OCI-M2 (cell line): ENCODE results near the gene RMDN3.

Experiments used
- DNase-seq: peaks from one replicate; lab custom pipeline; 2025; ENCODE audit not compliant: unreplicated experiment; lab: John Stamatoyannopoulos, UW

The RMDN3 gene, protein sequence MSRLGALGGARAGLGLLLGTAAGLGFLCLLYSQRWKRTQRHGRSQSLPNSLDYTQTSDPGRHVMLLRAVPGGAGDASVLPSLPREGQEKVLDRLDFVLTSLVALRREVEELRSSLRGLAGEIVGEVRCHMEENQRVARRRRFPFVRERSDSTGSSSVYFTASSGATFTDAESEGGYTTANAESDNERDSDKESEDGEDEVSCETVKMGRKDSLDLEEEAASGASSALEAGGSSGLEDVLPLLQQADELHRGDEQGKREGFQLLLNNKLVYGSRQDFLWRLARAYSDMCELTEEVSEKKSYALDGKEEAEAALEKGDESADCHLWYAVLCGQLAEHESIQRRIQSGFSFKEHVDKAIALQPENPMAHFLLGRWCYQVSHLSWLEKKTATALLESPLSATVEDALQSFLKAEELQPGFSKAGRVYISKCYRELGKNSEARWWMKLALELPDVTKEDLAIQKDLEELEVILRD

GRCh38 chr15:40754883-40755811, at the start of gene RMDN3:
Gene RMDN3 (minus strand): TSS chr15:40755254. CDS start chr15:40754783, 471 bp downstream.
- peak; percentile 39 for DNase-seq

- no peak for DNase-seq
Measured at GRCh38 chr15:40803688-40804087, 48.6 kb upstream of the RMDN3 start.

GRCh38 chr15:40803076-40803475, 48.0 kb upstream of the RMDN3 start:
- no peak for DNase-seq

- no peak for DNase-seq
Measured at GRCh38 chr15:40799523-40799922, 44.5 kb upstream of the RMDN3 start.

- no peak for DNase-seq
Measured at GRCh38 chr15:40796512-40796911, 41.5 kb upstream of the RMDN3 start.

- DNase-seq = no peak
Measured at GRCh38 chr15:40796041-40796440, 41.0 kb upstream of the RMDN3 start.

DNA sequence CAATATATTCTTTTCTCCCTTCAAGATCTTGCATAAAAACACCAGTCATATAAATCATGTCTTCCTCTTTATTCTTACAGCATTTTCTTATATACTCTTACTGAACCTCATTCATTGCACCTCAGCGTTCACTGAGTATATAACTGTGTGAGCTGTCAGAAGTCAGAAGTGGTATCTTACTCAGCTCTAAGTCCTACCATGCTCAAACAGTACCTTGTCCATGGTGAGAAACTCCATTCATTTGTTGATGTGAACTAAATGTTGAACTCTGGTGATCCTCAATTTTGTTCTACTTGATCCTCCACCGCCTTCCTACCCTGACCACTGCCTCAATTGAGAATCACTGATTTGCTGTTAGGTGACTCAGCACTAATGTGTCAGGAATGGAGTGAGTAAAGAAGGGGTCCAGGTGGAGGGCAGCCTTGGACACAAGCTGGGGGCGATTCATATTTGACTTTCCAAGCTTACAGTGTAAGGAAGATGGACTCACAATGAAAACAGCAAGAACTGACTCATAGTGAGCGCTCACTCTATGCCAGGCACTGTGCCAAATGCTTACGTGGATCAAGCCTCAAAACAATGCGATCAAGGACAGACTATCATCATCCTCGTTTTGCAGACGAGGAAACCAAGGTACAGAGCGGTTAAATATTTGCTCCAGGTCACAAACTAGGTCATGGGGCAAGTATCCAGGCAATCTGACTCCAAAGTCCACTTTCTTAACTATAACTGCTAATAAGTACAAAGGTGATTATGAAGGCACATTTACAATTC, 38.3 kb upstream of the RMDN3 start:
- DNase-seq = no peak

DNA sequence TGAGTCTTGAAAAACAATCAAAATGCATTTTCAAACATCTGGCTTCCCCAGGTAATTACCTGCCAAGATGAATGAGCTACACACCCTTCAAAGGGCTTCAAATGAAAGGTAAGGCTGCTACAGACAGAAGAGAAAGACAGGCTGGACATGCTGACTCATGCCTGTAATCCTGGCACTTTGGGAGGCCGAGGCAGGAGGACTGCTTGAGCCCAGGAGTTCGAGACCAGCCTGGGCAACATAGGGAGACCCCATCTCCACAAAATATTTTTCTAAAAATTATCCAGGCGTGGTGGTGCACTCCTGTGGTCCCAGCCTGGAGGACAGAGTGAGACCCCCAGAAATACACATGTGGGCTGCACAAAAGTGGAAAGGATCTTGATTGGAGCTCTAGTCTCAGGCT, 37.3 kb upstream of the RMDN3 start:
- DNase-seq = no peak

DNA sequence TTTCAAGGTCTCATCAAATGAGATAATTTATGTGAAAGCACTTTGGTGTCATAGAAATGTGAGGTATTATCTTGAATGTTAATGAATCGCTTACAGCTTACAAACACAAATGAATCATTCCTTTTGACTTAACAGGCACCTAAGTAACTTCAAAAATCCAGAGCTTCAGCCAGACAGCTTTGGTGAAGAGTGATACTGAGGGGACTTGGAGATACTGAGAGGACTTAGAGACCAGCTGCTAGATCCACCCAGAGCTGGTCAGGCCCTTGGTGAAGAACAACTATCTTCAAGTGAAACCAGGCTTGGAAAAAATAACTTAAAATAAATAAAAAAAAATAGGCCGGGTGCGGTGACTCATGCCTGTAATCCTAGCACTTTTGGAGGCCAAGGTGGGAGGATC, 35.7 kb upstream of the RMDN3 start:
- DNase-seq = no peak

- no peak for DNase-seq
Measured at GRCh38 chr15:40789999-40790398, 34.9 kb upstream of the RMDN3 start.

DNA sequence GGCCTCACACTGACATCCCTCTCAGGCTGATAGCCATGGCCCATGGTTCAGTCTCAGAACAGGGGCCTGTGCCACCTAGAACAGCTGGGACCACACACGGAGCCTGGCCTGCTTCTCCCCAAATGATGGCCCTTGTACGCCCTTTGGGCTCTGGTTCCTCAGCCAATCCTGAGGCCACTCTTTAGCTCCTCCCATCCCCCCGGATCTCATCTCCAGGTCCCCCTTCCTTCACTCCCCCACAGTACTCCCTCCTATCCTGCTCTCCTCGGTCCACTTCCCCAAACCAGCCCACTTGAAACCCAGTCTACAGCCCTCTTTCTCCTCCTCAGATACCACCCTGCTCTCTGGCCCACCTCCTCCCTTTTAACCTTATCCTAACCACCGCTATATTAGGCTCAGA, 34.1 kb upstream of the RMDN3 start:
- no peak for DNase-seq

- DNase-seq = no peak
Measured at GRCh38 chr15:40787991-40788390, 32.9 kb upstream of the RMDN3 start.

DNA sequence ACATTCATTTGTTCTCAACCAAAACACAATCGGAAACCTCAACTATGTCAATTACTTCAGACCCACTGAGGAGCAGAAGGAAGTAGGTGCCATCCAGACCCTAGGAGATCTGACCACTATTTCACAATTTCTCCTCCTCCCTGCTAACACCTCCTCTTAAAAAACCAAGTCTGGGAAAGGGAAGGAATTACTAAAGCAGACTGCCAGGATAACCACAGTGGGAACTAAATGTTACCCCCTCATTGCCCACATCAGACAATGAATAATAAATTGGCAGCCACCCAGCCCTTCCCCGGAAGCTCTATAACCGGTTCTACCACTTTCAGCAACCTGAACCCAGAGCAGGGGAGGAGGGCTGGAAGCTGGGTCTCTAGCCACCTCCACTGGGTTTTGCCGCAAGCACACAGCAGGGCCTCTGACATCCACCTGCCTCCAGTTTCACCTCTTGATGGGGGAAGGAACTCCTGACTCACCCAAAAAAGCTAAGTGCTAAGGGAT, 32.3 kb upstream of the RMDN3 start:
- DNase-seq = no peak

DNA sequence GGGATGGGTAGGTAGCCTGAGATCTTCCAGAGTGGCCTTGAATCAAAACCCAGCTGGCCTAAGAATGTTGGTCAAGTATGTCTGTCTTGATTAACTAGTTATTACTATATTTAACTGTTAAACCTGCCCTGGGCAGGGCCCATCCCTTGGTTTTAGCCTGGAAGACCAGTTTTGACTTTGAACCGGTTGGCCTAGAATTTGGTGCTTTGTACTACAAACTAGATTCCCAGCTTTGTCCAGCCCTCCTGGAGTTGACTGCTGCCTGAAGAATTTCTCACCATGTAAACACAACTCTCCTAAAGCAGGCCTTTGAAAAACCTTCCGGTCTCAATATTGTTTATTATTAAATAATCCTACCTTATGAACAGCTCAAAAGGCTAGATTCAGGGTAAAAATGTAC, 30.8 kb upstream of the RMDN3 start:
- DNase-seq = no peak

GRCh38 chr15:40785164-40785563, 30.1 kb upstream of the RMDN3 start:
- DNase-seq = no peak

DNA sequence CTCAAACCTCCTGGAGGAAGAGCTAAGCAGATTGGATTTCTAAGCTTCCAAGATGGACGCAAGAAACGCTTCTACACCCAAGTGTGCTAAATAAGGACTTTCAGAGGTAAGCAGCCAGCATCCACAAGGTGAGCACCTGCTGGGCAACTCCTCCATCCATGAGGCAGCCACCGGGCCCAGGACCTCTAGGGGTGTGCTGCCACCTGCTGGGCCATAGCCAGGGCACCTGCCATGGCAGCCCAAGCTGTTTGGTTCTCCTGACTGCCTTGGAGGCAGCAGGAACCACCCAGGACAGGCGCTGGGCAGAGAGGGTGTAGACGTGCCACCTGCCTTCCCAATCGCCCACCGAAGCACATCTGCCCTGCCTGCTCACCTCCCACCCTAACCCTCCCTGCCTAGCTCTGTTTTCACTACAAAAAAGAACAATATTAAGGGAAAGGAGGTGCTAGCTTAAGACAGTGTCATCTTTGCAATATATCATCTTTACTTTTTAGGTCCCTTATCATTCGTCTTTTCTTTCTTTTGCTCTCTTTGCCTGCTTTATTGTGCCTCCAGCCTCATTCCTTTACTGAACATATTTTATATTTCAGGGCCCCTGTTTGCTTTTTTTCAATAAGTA, 27.7 kb upstream of the RMDN3 start:
- no peak for DNase-seq

DNA sequence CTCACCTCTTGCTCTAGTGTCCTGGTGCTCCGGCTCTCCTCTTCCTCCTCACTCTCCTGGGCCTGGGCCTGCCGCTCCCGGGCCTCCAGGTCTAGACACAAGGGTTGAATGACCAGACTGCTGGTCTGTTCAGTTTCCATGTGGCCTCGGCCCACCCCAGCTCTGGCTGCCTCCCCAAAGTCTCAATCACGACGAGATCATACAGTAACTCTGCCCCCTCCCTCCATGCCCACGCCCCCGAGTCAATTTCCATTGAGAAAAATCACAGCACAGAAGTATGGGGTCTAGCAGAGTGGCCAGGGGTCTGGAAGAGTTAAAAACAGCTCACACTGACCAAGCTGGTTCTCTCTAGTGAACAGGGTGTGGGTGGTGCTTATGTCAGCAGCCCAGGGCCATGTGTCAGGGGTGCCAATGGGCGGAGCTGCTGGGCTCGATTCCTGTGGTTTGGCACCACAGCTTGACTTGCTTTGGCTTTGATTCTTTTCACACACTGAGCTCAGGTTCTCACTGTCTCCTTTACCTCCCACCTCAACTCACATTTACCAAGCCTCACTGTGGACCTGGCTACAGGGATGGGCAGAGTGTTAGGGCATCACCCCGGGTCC, 21.6 kb upstream of the RMDN3 start:
- no peak for DNase-seq

- DNase-seq = no peak
Measured at GRCh38 chr15:40775740-40776536, 20.9 kb upstream of the RMDN3 start.

GRCh38 chr15:40775007-40775406, 20.0 kb upstream of the RMDN3 start:
- DNase-seq = no peak
